ENCODE measurements around the gene RGS6. TPM values are rescaled to one million over a fixed set of nuclear protein-coding genes. Genes with fewer than 3 reads are reported as not detected.
A peak's percentile ranks its signal among the peaks of the same experiment; 100 is the strongest.
"Not testable (repeated sequence)": the region's sequence is repeated elsewhere in the genome, so short reads cannot be mapped to it uniquely, and the experiment has no call there.

RGS6 gene
- total and polyA plus RNA-seq, 9 donors, result 3.7 to 9.3 (median 6.2) TPM

GRCh38 chr14:72472845-72473244 is 540.6 kb downstream of the RGS6 start:
- H3K4me3 ChIP-seq (ENCODE audit: low read length), result no peak overlapping the region

GRCh38 chr14:72476657-72477499 is 544.6 kb downstream of the RGS6 start:
- Histone ChIP-seq H3K4me1 (ENCODE audit: control insufficient read depth, insufficient read depth, low read length) (peaks cover 12% of the 10 kb centered on the region), H3K27me3 (ENCODE audit: control insufficient read depth, insufficient read depth, low read length) (no peaks in the 10 kb centered on the region), H3K9me3 (replicated peaks; ENCODE audit: control insufficient read depth, low read depth, low read length) (no peaks in the 10 kb centered on the region), H3K27ac (ENCODE audit: low read length) (no peak overlapping the region), H3K36me3 (ENCODE audit: control insufficient read depth, insufficient read depth, low read length) (no peaks in the 10 kb centered on the region), H3K4me3 (ENCODE audit: low read length) (no peak overlapping the region)
- peak; percentile 47 for DNase-seq
- WGBS (ENCODE audit: insufficient coverage), result 38% methylated on average over 5 of the region's 8 CpGs

More at GRCh38 chr14:72472845-72473244, 540.6 kb downstream of the RGS6 start:
- Histone ChIP-seq H3K9me3 (replicated peaks; ENCODE audit: control insufficient read depth, low read depth, low read length) (no peaks in the 10 kb centered on the region), H3K27ac (ENCODE audit: low read length) (no peak overlapping the region), H3K4me1 (ENCODE audit: control insufficient read depth, insufficient read depth, low read length) (peaks cover 5% of the 10 kb centered on the region), H3K27me3 (ENCODE audit: control insufficient read depth, insufficient read depth, low read length) (no peaks in the 10 kb centered on the region), H3K36me3 (ENCODE audit: control insufficient read depth, insufficient read depth, low read length) (no peaks in the 10 kb centered on the region)
- WGBS (ENCODE audit: insufficient coverage), result 92% methylated on average over 6 of the region's 14 CpGs
- DNase-seq, result no peak

- peaks cover 12% of the 10 kb centered on the region for H3K4me1 ChIP-seq (ENCODE audit: control insufficient read depth, insufficient read depth, low read length)
- H3K9me3 ChIP-seq (replicated peaks; ENCODE audit: control insufficient read depth, low read depth, low read length); DNase-seq; H3K27me3 ChIP-seq (ENCODE audit: control insufficient read depth, insufficient read depth, low read length); H3K4me3 ChIP-seq (ENCODE audit: low read length); H3K27ac ChIP-seq (ENCODE audit: low read length); H3K36me3 ChIP-seq (ENCODE audit: control insufficient read depth, insufficient read depth, low read length): not testable (repeated sequence)
- no CpG with 5 or more reads among the region's 5 CpGs for WGBS (ENCODE audit: insufficient coverage)
Observed at GRCh38 chr14:72477578-72477977, 545.3 kb downstream of the RGS6 start.

GRCh38 chr14:72478471-72478893 is 546.3 kb downstream of the RGS6 start:
- H3K27me3 ChIP-seq (ENCODE audit: control insufficient read depth, insufficient read depth, low read length), result no peaks in the 10 kb centered on the region
- H3K36me3 ChIP-seq (ENCODE audit: control insufficient read depth, insufficient read depth, low read length), result no peaks in the 10 kb centered on the region
- H3K4me3 ChIP-seq (ENCODE audit: low read length), result no peak overlapping the region
- peaks cover 12% of the 10 kb centered on the region for H3K4me1 ChIP-seq (ENCODE audit: control insufficient read depth, insufficient read depth, low read length)
- 57% methylated on average over 4 of the region's 8 CpGs for WGBS (ENCODE audit: insufficient coverage)
- no peak for DNase-seq
- H3K9me3 ChIP-seq (replicated peaks; ENCODE audit: control insufficient read depth, low read depth, low read length), result peaks cover 6% of the 10 kb centered on the region
- no peak overlapping the region for H3K27ac ChIP-seq (ENCODE audit: low read length)

GRCh38 chr14:72479461-72479931 is 547.3 kb downstream of the RGS6 start:
- peaks cover 6% of the 10 kb centered on the region for H3K9me3 ChIP-seq (replicated peaks; ENCODE audit: control insufficient read depth, low read depth, low read length)
- peak; percentile 27 for DNase-seq
- H3K27me3 ChIP-seq (ENCODE audit: control insufficient read depth, insufficient read depth, low read length), result no peaks in the 10 kb centered on the region
- H3K4me3 ChIP-seq (ENCODE audit: low read length), result no peak overlapping the region
- WGBS (ENCODE audit: insufficient coverage), result 44% methylated on average over 3 of the region's 3 CpGs
- H3K27ac ChIP-seq (ENCODE audit: low read length), result no peak overlapping the region
- H3K36me3 ChIP-seq (ENCODE audit: control insufficient read depth, insufficient read depth, low read length), result no peaks in the 10 kb centered on the region
- peaks cover 12% of the 10 kb centered on the region for H3K4me1 ChIP-seq (ENCODE audit: control insufficient read depth, insufficient read depth, low read length)

- no peak overlapping the region for H3K27ac ChIP-seq (ENCODE audit: low read length)
- WGBS (ENCODE audit: insufficient coverage), result 62% methylated on average over 6 of the region's 13 CpGs
- H3K4me1 ChIP-seq (ENCODE audit: control insufficient read depth, insufficient read depth, low read length), result peaks cover 12% of the 10 kb centered on the region
- DNase-seq, result no peak
- peaks cover 6% of the 10 kb centered on the region for H3K9me3 ChIP-seq (replicated peaks; ENCODE audit: control insufficient read depth, low read depth, low read length)
- no peak overlapping the region for H3K4me3 ChIP-seq (ENCODE audit: low read length)
- no peaks in the 10 kb centered on the region for H3K36me3 ChIP-seq (ENCODE audit: control insufficient read depth, insufficient read depth, low read length)
- no peaks in the 10 kb centered on the region for H3K27me3 ChIP-seq (ENCODE audit: control insufficient read depth, insufficient read depth, low read length)
Observed at GRCh38 chr14:72480464-72481243, 548.4 kb downstream of the RGS6 start.

GRCh38 chr14:72483311-72483710 is 551.1 kb downstream of the RGS6 start:
- Histone ChIP-seq H3K36me3 (ENCODE audit: control insufficient read depth, insufficient read depth, low read length) (no peaks in the 10 kb centered on the region), H3K9me3 (replicated peaks; ENCODE audit: control insufficient read depth, low read depth, low read length) (peaks cover 8% of the 10 kb centered on the region), H3K27ac (ENCODE audit: low read length) (no peak overlapping the region), H3K4me1 (ENCODE audit: control insufficient read depth, insufficient read depth, low read length) (peaks cover 7% of the 10 kb centered on the region), H3K27me3 (ENCODE audit: control insufficient read depth, insufficient read depth, low read length) (no peaks in the 10 kb centered on the region), H3K4me3 (ENCODE audit: low read length) (no peak overlapping the region)
- WGBS (ENCODE audit: insufficient coverage), result 88% methylated on average over 1 of the region's 3 CpGs
- no peak for DNase-seq

- H3K4me1 ChIP-seq (ENCODE audit: control insufficient read depth, insufficient read depth, low read length), result no peaks in the 10 kb centered on the region
- peaks cover 14% of the 10 kb centered on the region for H3K9me3 ChIP-seq (replicated peaks; ENCODE audit: control insufficient read depth, low read depth, low read length)
- H3K4me3 ChIP-seq (ENCODE audit: low read length), result no peak overlapping the region
- DNase-seq, result no peak
- H3K27me3 ChIP-seq (ENCODE audit: control insufficient read depth, insufficient read depth, low read length), result no peaks in the 10 kb centered on the region
- H3K36me3 ChIP-seq (ENCODE audit: control insufficient read depth, insufficient read depth, low read length), result no peaks in the 10 kb centered on the region
- no CpG with 5 or more reads among the region's 1 CpG for WGBS (ENCODE audit: insufficient coverage)
- no peak overlapping the region for H3K27ac ChIP-seq (ENCODE audit: low read length)
Observed at GRCh38 chr14:72485695-72486094, 553.5 kb downstream of the RGS6 start.

GRCh38 chr14:72488514-72488913 is 556.3 kb downstream of the RGS6 start:
- no CpG with 5 or more reads among the region's 2 CpGs for WGBS (ENCODE audit: insufficient coverage)
- H3K9me3 ChIP-seq (replicated peaks; ENCODE audit: control insufficient read depth, low read depth, low read length), result peaks cover 8% of the 10 kb centered on the region
- no peaks in the 10 kb centered on the region for H3K27me3 ChIP-seq (ENCODE audit: control insufficient read depth, insufficient read depth, low read length)
- no peak overlapping the region for H3K27ac ChIP-seq (ENCODE audit: low read length)
- H3K4me1 ChIP-seq (ENCODE audit: control insufficient read depth, insufficient read depth, low read length), result no peaks in the 10 kb centered on the region
- H3K36me3 ChIP-seq (ENCODE audit: control insufficient read depth, insufficient read depth, low read length), result no peaks in the 10 kb centered on the region
- H3K4me3 ChIP-seq (ENCODE audit: low read length), result no peak overlapping the region
- no peak for DNase-seq

GRCh38 chr14:72492196-72492595 is 560.0 kb downstream of the RGS6 start:
- Histone ChIP-seq H3K27ac (ENCODE audit: low read length) (no peak overlapping the region), H3K4me3 (ENCODE audit: low read length) (no peak overlapping the region), H3K36me3 (ENCODE audit: control insufficient read depth, insufficient read depth, low read length) (no peaks in the 10 kb centered on the region), H3K27me3 (ENCODE audit: control insufficient read depth, insufficient read depth, low read length) (no peaks in the 10 kb centered on the region), H3K4me1 (ENCODE audit: control insufficient read depth, insufficient read depth, low read length) (no peaks in the 10 kb centered on the region), H3K9me3 (replicated peaks; ENCODE audit: control insufficient read depth, low read depth, low read length) (peaks cover 12% of the 10 kb centered on the region)
- no peak for DNase-seq
- WGBS (ENCODE audit: insufficient coverage), result 100% methylated on average over 2 of the region's 5 CpGs
